ENCODE data around the gene TPH2.

The TPH2 gene

DNA sequence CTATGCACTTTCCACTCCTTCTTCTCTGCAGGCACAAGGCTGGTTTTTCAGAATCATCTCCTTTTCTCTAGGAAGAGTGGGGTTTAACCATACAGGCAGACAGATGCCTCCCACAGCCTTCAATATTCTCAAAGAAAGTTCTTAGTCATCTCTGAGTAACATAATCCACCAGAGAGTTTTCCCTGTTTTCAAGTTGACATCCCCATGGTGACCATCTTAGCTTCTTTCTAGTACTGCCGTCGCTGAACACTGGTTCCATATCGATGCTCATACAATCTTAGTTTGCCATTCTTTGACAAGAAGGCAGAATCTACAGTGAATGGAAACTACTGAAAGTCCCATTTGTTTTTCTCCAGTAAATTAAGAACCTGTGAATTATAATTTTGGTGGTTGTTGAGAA, 28.6 kb downstream of the TPH2 start:
- DNase-seq, result no peak

DNA sequence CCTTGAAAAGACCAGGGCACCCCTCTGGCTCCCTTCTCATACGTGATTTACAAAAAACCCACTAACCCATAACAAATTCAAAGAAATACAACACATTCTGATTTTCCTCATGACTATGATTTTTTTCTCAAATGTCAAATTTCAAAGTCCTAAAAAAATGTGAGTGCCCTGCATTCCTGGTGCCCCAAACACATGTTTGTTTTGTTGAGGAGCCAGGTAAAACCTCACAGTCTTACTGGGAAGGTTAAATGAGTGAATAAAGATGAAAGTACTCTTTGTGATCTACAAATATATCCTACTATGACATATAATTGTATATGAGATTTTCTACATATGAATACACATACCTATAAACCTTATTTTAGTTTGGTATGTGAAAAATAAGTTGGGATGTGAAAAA, 30.7 kb downstream of the TPH2 start:
- DNase-seq, result no peak

DNA sequence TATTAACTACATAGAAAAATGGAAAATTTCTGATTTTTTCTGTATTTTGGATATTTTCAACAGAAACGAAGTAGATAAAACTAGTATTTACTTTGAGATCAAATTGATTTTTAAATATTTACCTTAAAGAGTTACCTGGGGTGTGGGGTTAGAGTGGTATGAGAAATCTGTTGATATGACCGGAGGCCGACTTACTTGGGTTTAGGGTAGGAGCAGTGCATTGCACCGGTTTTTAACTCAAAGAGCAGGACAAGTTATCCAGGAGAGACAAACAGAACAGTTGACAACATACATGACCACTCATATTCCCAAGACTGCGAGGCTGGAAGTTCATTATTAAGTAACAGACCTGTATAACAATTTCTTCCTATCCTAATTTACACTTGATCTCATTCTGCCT, 31.4 kb downstream of the TPH2 start:
- no peak for DNase-seq

DNA sequence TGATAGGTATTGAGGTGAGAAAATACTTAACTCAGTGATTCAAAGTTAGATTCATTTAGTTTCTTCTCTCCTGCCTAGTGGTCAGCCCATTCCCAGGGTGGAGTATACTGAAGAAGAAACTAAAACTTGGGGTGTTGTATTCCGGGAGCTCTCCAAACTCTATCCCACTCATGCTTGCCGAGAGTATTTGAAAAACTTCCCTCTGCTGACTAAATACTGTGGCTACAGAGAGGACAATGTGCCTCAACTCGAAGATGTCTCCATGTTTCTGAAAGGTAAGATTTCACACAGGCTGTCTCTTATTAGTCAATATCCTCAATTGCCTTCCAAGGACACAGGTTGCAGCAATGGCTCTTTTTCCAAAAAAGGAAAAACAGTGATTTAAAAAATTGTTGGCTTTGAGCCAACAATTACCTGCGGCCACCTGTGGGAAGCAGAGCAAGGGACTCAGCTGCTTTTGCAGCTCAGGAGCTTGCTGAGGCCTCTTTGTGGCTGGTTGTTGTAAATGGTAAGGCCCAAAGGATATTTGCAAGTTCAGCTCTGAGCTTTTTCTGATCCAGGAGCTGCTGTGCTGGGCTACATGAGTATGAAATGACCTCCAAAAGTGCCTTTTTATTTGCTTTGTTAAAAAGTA, 33.9 kb downstream of the TPH2 start:
- no peak for DNase-seq

DNA sequence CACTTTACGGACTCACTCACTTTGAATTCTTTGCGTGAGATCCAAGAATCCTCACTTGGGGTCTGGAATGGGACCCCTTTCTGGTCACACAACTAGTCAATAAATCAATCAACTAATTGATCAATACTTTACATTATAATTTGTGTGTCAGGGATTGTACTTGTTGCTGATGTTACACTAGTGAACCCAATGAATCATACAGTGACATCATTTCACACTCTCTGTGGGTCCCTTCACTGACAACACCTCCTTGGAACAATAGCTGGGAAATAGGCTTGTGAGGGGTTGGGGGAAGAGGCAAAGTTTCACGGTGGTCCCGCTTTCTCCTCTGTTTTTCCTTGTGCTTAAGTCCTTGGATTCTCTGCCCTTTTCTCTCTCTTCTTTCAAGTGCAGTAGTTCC, 35.0 kb downstream of the TPH2 start:
- DNase-seq, result no peak

DNA sequence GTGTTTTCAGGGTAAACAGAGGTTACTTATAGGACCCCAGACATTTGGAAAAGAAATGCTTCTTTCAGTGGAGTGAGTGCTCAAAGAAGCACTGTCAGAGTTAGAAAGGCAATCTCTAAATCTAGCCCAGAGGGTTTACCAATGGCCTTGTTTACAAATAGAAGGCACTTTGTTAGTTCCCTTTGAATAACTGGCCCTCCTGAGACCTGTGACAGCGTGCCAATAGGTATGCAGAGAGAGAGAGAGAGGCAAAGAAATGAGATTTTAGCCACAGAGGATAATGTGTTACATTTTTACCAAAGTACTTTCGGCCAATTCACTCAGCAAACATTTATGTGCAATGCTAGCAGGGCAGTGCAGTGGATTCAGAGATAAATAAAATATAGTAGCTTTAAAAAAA, 41.9 kb downstream of the TPH2 start:
- no peak for DNase-seq

DNA sequence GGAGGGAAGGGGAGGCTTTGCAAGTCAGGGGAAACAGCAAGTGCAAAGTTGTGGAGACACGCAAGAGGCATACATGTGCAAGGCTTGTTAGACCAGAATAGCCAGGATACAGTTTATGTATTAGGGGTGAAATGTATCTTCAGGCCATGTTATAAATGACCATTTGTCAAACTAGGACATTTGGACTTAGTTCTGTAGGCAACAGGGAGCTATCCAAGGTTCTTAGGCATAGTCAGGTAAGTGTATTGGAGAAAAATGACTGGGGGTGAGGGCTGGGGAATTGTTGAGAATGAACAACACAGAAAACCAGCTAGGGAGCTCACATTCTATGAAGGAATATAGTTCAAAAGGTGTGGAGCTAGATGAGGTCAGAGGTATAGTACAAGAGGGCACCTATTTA, 42.5 kb downstream of the TPH2 start:
- no peak for DNase-seq

DNA sequence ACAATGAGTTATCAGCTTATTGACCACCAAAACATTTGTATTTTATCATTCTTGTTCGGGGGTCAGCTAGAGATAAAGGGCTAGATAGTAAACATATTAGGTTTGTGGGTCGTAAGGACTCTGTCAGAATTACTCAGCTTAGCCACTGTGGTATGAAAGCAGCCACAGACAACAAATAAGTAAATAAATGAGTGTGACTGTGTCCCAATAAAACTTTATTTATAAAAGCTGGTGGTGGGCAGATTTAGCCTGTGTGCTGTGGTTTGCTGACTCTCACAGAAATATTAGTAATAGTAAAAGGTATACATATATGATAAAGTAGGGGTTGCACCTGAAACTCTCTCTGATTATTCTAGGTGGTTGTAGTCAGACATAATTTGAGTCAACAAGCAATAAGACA, 56.1 kb downstream of the TPH2 start:
- DNase-seq, result no peak

DNA sequence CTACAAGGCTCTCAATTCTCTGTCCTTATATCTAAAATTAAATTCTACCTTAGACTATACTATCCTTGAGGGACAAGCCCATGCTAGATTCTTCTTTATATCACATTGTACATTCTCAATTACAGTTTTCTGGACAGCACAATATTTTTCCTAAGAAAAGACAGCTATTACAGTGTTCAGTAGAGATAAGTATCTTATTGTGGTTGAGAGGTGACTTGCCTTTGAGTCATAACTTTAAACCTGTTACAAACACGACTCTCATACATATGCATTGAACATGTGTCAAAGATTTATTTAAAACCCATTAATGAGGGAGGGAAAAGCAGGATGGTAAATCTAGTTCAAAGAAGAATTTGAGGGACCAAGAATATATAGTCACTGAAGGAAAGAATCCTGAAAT, 61.1 kb downstream of the TPH2 start:
- DNase-seq, result no peak

DNA sequence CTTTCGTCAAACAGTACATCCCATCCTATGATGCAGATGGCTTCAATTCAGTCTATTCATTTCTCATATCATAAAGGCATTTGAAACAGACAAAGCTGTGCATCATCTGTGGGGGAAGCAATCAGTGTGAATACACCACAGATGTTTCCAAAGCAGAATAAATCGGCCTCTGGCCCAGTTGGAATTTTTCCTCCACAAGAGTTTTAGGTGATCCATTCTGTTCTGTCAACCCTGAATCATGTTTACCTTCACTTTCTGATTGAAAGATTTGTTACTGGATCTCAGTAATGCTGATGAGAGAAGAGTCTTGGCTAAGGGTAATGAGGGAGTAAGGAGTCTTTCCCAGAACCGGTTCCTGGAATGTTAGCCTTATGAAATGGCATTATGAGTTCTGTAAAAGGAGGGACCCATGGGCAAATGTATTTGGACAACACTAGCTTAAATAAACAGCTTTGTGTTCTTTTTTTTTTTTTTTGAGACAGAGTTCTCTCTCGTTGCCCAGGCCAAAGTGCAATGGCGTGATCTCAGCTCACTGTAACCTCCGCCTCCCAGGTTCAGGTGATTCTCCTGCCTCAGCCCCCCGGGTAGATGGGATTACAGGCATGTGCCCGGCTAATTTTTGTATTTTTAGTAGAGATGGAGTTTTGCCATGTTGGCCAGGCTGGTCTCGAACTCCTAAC, 62.5 kb downstream of the TPH2 start:
- no peak for DNase-seq

DNA sequence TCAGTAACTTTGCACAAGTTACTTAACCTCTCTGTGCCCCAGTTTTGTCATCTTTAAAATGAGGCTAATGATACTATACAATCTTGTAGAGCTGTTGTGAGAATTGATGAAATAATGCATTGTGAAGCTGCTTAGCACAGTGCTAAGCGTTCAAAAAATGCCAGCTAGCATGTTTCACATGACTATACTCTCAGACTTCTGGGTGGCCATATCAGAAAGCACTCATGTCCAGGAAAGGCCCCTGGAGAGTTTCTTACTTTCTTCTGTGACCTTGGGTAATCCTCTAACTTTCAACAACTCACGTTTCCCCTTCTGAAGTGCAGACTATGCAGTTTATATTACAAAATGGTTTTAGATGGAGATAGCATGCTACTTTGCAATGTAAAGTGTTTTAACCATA, 68.1 kb downstream of the TPH2 start:
- DNase-seq, result no peak

DNA sequence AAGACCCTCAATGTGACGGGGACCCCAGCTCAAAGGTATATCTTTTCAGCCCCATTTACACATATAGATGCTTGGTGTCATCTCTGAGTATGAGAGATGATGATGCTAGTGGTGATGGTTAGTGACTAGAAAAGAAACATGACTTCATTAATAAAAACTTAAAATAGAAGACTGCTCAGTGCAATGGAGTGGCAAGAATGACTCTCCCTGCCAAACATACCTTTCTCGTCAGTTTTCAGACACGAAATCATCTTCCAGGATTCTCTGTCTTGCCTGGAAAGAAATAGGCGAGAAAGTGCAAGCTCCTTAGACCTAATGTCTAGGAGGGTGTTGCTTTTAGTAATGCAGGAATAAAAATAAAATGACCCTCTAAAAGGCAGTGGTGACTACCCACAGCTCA, 71.7 kb downstream of the TPH2 start:
- DNase-seq, result no peak

DNA sequence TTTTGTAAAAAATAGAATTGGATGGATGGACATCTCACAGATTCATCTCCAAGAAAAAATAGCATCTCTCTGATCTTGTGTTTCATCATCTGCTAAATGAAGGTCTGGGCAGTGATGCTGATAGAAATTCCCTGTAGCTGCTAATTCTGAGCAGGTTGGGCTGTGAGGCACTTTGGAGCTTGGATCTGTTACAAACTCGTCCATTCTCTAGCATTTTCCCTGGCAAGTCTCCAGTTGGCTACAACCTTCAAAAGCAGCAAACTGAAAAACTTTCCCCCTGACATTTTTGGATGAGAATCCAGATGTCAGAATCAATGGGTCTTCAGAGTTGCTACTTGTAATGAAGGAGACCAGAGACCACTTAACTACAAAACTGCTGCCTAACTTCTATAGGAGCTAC, 72.7 kb downstream of the TPH2 start:
- no peak for DNase-seq

DNA sequence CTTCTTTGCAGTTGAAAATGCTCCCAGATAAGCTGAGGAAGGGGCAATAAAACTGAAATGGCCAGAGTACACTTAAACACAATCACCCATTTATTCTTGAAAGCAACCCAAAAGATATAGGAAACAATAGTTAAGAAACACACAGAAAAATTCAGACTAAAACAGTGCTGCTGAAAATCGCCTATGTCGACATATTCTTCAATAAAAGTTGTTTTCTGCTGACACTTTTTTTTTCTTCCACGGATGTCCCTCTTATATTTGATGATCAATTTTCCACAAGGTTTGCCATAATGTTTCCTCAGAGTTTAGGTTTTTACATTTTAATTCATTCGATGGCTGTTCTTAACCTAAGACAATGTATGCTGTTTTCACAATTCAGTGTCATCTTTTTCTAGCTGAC, 74.2 kb downstream of the TPH2 start:
- DNase-seq, result no peak

DNA sequence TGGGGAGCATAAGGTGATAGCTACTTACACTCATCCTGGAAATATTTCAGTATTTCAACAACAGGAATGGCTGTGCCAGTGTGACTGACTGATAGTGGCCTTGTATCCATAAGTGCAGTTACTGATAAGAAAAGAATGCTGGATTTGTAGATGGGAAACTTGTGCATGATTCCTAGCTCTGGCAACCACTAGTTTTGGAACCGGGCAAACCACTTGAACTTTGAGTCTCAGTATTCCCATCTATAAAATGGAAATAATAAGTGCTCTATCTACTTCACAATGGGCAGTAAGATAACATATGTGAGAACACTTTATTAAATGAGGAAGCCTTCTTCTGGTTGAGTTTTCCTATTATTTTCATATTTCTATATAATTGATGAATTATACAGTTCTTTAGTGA, 77.2 kb downstream of the TPH2 start:
- no peak for DNase-seq

DNA sequence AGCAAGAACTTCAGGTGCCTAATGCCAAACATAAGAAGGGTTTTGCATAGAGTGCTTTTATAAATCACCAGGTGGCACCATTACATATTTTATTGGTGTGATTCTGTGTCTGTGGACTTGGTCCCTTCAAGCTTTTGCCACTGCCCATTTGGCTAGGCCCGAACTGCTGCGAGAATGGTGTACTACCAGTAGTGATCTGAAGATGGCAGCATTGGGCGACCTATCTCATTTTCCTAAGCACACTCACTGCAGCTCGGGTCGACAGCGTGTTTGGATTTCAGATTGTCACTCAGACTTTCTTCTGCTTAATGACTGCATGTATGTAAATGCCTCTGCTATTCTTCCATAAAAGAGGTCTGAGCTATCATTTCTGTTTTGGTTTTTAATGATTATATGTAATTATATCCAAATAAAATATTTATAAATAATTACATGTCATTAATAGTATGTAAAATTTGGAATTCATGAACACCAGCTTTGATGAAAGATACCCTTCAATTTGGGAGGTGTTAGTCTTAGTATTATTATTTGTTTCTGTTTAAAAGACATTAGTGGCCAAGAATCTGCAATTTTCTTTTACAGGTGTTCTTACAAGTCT, 78.5 kb downstream of the TPH2 start:
- peak; percentile 60 to 62 for DNase-seq

DNA sequence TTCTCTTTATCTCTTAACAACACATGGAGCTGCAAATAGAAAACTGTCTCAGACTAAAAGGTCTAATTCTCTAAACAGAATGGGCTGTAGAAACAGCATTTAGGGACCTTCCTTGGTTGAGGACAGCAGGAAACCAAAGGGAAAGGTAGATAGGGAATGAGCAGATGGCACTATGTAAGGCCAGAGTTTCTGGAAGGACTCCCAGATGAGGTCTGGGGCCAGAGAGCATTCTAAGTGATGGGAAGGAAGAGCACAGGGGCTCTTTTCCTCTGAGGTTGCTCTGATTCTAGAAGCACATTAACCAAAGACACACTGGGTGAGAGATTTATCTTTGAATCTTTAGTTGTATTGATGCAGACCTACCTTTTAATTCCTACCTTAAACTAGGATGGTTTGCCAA, 79.4 kb downstream of the TPH2 start:
- no peak for DNase-seq

DNA sequence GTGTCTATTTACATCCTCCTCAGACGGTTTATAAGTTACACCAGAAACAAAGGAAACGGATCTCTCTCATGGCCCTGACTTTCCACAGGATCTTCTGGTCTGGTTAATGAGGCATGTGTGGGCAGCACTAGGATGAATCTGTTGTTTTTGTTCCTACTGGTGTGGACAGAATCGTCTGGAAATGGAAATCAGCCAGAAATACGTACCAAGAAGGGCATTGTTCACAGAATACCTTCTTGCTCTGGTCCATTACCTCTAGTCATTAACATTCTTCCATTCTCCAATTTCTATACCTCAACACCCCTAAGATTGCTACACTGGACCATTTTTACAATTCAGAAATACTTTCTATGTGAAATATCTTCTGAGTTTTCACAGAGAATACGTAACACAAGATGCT, 86.0 kb downstream of the TPH2 start:
- DNase-seq, result no peak

DNA sequence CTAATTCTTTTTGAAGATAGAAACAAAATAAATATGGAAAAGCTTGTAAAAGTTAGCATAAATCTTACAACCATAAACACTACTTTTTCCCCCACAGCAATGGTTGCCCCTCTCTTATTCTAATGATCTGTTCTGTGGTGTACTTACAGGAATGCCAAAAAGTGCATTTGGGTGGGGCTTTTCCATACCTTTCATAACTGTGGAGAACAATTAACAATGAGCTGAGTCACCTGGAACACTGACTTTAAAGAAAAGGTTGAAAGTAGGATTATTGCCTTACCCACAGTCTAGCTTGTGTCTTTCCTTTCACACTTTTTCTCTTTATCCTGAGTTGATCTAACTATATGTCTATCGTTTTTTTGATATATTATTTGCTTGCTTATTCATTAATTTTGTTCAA, 86.9 kb downstream of the TPH2 start:
- DNase-seq, result no peak

DNA sequence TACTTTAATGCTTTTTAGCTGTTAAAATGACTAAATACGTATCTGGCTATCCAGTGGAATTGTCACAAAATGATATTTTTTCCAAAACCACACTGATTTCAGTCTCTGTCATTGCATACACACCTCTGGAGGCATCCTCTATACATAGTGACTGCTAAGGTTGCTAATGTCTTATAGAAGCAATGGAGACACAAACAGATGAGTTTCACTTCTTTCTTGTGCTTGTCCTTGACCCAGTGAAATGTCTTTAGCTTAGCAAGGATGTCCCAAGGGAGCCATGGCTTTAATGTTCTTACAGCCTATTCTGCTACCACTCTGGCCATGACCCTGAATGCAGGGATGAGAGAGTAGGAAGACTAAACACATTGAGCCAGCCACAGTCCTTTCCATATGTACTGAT, 90.3 kb downstream of the TPH2 start:
- no peak for DNase-seq

DNA sequence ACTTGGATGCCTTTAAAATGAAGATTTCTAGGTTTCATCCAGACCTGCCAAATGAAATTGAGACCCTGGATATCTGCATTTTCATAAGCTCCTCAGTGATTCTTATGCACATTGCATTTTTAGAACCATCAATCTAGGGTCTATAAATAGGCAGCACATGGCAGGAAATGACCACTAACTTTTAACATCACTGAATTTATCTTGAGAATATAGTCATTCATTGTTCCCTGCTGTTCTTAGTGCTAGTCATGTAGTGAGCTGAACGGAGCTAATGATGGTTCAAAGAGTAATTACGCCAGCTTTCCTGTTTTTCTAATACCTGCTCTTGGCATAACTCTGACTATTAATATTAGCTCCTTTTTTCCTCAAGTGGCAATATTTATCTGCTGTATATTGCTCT, 91.6 kb downstream of the TPH2 start:
- DNase-seq, result no peak

DNA sequence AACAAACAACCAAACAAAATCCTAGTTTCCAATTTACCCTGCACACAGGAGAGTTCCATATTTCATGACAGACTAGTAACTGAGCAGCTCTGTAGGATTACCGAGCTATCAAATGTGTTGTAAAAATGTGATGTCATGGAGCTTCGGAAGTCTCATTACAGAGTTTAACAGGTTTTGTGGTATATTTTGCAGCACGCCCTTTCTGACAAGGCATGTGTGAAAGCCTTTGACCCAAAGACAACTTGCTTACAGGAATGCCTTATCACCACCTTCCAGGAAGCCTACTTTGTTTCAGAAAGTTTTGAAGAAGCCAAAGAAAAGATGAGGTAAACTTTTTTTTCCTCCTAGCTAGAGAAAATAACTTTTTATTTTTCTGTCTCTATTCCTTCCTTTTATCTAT, 92.4 kb downstream of the TPH2 start:
- DNase-seq, result no peak

DNA sequence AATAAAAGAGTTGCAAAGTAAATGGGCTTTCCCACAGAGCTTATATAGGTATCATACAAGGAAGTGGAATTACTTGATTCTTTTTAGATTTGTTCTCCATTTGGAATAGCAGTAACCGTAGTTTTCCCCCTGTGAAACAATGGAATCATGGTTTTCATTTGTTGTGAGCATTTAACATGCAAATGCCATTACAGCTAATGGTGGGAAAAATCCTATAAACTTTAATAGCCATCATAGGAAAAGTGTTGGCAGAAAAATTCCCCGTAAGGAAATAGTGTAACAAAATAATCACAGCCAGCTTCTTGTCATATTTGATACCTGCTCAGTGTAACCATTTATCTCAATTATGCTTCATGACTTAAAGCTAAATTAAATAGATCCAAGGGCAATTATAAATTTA, 95.3 kb downstream of the TPH2 start:
- DNase-seq, result no peak

DNA sequence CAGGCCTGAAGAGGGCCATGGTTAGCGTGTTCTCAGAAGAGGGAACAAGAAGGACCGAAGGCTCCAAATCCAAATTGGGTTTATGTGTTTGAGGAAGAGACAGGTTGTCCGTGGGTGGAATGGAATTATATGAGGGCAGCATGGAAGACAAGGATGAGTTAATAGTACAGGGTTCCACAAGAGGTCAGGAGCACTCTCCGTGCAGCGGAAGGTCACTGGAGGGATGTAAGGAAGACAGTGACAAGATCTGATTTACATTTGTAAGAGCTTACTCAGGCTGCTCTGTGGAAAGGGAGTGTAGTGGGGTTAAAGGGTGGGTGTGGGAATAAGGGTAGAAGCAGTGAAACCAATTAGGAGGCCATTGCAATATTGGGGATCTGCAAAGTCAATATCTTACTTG, 97.0 kb downstream of the TPH2 start:
- DNase-seq, result no peak

DNA sequence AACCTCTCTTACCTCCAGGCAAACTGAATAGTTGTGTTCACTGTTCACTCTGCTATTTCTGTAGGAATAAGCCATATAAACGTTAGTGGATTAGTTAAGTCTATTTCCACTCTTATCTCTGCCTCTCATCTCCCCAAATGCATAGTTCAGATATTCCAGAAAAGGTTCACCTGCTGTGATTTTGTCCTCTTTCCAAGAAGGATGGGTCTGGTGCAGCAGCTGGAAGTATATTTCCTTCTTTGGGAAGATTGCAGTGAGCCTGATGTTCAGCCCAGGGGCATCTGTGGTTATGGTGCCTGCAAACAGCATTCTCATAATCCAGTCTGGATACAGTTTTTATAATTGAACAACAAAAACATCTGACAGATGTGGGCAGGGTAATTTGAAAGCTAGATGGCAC, 97.7 kb downstream of the TPH2 start:
- no peak for DNase-seq

Data from inflammatory macrophage (primary cell).